ENCODE measurements around the gene ZBTB16. TPM values are rescaled to one million over a fixed set of nuclear protein-coding genes. Genes with fewer than 3 reads are reported as not detected.

Gene ZBTB16
- total RNA-seq, 1 experiment from 2014 or later: not detected

DNA sequence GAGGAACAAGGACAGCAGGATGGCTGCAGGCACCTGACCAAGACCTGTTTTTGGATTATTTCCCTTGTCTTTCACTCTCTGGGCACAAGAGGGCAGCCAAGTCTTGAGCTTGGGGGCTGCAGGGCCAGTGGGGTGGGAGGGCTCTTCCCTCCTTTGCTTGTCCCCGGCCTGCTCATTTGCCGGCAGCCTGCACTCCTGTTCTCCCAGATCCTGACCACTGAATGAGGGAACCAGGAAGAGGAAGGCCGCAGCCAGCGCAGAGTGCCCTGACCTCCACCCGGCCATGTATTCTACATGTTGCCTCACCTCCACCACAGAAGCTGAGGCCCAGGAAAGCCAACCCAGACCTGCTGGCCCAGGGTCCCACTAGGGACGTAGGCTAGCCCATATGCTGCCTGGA is 221.2 kb downstream of the ZBTB16 start:
- peak; percentile 89 for DNase-seq (ENCODE audit: low read depth)

DNA sequence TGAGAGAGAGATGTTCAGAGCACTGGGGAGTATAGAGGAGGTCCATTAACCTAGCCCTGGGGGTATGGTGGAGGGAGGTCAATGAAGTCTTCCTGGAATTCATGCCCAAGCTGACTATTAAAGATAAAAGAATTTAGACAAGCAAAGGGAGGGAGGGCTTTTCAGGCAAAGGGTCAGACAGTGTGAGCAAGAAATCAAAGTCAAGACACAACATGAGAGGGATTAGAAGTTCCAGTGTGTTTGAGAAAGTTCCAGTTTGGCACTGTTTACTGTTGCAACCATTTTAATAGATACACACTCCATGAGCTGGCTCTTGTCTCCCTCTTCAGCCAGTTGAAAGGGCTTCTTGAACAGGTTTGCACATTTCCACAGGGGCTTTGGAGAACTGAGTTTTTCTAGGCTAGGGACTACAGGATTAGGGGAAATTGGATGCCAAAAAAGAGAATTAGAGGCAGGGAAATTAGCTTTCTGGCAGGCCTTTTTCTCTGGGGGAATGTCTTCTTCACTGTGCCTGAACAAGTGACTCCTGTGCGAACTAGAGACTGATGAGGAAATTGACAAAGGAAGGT is 222.0 kb downstream of the ZBTB16 start:
- DNase-seq (ENCODE audit: low read depth): peak; percentile 39

DNA sequence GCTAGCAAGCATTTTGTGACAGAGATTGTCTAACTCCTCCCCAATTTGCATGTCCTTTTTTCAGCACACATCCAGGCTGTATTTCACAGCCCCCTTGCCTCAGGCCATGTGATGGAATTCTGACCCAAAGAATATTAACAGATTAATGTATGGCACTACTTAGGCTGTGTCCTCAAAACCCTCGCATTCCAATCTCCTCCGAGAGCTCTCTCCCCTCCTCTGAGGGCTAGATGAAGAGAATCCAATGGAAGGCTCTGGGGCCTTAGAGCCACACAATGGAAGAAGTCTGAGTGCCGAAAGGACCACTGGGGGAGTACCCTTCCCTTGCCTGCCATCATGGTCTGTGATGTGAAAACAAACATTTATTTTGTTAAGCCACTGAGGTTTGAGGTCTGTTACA is 223.0 kb downstream of the ZBTB16 start:
- DNase-seq (ENCODE audit: low read depth): no peak

DNA sequence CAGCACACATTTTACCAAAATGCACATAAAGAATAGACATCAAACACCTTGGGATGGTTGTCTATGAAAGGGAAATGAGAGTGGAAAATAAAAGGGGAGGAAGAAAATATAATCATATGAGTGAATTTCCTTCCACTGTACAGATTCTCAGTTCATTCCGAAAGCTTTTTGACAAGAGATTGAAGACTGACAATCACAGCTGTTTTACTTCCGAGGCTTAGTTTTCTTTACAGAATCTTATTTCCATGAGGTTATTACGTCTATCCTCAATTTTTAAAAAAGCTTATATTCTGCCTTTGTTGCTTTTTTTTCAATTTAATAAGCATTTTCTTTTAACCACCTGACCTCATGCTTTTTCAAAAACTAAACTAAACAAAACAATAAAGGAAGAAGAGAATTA is 223.9 kb downstream of the ZBTB16 start:
- no peak for DNase-seq (ENCODE audit: low read depth)

DNA sequence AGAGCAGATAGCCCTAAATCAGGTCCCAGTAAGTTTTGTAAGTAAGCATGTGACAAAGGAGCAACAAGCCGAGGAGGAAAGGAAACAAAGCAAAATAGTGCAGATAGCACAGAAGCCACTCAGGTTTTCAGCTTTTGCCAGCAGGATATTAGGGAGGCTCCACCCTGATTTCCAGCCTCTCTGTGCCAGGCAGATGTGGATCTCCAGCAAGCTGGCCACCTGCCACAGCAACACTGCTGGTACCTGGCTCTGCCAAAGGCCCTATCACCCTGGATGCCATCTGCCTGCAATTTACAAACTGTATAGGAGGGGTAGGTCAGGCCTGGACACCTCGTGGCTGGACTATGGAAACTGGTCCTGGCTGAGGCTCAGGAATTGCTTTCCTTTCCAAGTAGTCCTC is 224.5 kb downstream of the ZBTB16 start:
- DNase-seq (ENCODE audit: low read depth): no peak

DNA sequence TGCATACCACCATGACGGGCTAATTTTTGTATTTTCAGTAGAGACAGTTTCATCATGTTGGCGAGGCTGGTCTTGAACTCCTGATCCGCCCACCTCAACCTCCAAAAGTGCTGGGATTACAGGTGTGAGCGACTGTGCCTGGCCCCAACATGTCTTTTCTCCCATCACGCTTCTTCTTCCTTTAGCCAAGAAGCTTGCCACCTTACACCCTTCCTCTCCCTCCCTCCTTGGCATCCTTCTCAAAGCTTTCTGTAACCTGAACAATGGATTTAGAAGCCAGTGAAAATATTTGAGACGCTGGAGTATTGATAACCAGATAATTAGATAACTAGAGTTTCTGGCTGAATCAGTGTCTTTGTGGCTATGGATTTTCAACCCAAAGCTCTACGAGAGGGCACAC is 225.4 kb downstream of the ZBTB16 start:
- DNase-seq (ENCODE audit: low read depth): no peak

DNA sequence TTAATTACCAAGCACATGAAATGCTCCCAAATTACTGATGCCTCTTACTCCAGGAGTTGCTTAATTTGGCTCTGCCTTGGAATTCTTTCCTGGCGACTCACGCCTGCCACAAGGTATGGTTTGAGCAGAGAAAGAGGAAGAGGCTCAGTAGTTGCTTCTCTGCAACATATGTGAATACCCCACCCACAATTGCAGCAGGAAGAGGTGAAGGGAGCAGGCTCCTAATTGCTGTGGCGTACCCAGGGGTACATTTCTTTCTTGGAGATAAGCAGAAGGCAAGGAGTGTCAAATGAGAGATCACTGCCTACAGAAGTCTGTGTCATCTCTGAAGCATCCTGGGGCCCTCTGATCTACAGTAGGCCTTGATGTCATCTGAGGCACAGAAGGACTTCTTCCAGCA is 226.1 kb downstream of the ZBTB16 start:
- DNase-seq (ENCODE audit: low read depth): peak; percentile 45

DNA sequence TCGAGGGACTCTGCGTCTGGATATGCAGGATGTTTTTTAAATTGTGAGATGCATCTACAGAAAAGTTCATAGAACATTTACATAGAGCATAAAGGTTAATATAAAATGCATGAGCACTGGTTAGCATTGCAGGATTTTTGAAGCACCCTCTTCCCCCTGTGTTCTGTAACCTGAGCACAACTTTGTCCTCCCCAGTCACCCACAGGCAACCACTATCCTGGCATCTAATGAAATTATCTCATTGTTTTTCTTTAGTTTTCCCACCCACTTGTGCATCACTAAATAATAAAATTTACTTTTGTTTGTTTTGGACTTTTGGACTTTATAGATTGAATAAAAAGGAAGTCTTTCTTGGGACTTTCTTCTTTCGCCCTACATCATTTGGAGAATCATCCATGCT is 226.7 kb downstream of the ZBTB16 start:
- DNase-seq (ENCODE audit: low read depth): no peak

DNA sequence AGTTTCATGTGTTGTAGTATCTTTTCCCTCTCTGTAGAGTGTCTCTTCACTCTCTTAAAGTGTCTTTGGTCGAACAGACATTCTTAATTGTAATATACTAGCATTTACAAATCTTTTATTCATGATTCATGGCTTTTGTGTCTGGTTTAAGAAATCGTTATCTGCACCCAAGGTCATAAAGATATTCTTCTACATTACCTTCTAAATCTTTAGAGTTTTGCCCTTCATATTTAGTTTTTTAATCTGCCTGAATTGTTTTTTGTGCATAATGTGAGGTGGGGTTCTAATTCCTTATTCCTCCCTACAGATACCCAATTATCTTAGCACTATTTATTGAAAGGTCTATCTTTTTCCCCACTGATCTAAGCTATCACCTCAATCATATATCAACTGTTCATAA is 227.6 kb downstream of the ZBTB16 start:
- DNase-seq (ENCODE audit: low read depth): no peak

DNA sequence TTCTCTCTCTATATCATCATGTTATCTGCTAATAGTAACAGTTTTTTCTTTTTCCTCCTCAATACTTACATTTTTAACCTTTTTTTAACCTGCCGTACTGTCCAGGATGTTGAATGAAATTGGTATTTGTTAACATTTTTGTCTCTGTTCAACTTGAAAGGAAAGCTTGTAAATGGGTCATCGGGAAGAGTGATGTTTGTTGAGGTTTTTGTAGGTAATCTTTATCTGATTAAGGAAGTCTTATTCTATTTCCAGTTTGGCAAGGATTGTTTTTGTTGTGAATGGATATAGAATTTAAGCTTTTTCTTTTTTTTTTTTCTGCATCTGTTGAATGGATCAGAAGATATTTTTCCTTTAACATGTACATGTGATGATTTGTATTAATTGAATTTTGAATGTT is 228.6 kb downstream of the ZBTB16 start:
- DNase-seq (ENCODE audit: low read depth): no peak

DNA sequence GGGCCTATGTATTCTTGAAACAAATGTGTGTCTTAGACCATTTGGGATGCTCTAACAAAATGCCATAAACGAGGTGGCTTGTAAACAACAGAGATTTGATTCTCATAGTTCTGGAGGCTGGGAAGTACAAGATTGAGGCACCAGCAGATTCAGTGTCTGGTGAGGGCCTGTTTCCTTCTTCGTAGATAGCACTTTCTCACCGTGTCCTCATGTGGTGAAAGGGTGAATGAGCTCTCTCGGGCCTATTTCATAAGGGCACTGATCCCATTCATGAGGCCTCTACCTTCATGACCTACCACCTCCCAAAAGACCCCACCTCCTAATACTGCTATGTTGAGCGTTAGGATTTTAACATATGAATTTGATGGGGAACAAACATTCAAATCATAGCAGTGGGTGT is 230.3 kb downstream of the ZBTB16 start:
- no peak for DNase-seq (ENCODE audit: low read depth)

DNA sequence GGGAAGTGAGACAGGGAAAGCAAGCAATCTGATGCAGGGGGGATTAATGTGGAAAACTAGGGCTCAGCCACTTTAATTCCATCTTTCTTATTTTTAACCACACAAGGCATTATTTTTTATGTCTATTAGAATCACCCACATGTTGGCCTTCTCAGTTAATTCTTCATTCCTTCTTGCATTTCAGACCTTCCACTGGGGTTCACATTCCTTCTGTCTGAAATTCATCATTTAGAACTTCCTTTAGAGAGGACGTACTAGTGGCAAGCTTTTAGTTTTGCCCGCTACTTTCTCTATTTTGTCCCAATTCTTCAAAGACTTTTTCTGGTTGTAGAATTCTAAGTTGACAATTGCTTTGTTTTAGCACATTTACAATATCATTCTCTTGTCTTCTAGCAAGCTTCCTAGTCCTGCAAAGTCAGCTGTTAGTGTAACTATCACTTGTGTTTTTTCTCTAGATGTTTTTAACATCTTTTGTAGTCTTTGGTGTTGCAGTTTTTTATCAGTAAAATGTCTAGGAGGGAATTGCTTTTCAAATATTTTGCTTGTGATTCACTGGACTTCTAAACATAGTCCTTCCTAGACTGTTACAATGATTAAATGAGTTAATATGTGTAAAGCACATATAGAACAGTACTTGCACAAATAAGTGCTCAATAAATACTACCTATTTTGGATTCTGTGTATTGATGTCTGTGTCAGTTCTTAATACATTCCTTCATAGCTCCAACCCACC is 231.2 kb downstream of the ZBTB16 start:
- DNase-seq (ENCODE audit: low read depth): no peak

DNA sequence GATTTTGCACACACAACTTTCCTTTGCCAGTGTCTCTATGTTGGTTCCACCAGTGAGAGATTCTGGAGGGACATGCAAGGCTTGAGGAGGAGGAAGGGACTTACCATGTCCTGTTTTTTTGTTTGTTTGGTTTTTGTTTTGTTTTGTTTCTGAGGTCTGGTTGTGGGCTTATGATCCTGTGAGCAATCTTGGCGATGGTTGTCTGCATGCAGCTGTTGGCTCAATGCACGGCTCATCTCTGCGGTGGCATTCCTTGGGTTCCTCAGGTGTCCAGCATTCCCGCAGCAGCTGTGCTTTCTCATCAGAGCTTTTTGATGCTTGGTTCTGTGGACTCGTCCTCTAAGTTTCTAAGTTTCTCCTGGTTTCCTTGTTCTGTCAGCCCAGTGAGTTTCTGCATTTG is 231.9 kb downstream of the ZBTB16 start:
- peak; percentile 91 for DNase-seq (ENCODE audit: low read depth)

DNA sequence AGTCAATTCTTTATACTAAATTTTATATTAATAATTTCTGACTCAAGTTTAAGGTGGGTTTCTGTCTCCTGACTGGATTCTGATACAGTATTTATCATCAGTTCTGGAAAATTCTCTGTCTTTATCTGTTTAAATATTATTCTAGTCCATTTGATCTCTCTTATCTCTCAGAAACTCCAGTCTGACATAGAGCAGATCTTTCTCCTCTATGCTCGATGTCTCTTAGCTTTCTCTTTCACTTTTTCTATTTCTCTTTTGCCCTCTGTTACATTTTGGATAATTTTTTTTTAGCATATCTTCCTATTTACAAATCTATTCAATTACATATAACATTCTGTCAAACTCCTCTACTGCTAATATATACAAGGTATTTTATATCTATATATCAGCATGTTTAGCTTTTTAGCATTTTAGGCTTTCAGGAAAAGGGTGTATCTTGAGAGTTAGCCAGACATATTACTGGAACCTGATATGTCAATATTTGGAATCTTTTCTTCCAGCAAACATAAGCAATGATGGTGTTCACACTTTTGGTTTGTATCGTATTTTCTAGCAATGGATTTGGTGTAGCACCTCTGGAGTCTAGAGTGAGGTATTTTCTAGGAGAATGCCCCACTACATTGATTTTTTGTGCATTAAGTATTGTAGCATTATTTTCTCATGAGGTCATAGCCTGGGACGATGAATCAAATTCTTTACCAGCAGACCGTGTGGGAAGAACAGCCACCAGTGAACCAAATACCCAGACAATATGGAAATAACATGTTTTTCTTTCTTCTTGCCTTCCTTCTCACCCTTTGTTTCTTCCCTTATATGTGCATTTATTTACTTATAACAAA is 232.6 kb downstream of the ZBTB16 start:
- peak; percentile 77 for DNase-seq (ENCODE audit: low read depth)

DNA sequence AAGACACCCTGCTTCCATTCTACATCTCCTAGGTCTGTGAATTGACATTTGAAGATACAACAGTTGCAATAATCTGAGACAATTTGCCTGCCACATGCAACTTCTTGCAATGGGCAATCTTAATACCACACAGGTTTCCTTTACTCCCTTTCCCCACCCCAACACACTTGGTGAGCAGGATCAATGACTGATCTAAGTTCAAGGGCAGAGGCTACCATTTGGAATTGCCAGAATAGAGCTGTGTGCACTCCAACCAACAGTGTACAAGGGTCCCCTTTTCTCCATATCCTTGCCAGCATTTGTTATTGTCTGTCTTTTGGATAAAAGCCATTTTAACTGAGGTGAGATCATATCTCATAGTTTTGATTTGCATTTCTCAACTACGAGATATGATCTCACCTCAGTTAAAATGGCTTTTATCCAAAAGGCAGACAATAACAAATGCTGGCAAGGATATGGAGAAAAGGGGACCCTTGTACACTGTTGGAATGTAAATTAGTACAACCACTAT is 233.7 kb downstream of the ZBTB16 start:
- peak; percentile 53 for DNase-seq (ENCODE audit: low read depth)

DNA sequence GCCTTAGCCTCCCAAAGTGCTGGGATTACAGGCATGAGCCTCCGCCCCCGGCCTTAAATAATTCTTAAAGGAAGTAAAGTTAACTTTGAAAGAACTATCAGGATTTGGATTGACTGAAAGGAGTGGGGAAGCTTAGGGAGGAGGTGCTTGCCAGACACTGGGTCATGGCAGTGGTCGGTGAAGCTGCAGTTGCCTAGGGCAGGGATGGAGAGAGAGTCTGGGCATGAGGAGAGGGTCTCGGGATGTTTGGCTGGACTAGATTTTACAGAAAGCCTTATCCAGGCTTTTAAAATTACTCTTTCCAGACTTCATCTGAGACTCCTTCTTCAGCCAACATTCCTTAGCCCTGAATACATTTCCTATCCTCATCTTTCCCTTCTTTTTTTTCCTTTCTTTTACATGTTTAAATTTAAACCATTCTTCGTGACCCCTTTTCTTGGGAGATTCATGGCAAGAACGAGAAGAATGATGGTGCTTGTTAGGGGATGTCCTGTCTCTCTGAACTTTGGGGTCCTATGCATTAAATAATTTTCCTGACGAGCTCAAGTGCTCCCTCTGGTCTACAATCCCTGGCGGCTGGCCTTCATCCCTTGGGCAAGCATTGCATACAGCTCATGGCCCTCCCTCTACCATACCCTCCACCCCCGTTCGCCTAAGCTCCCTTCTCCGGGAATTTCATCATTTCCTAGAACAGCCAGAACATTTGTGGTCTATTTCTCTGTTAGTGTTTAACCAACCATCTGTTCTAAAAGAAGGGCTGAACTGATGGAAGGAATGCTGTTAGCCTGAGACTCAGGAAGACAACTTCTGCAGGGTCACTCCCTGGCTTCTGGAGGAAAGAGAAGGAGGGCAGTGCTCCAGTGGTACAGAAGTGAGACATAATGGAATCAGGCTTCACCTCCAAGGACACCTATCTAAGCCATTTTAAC is 236.4 kb downstream of the ZBTB16 start, which contains the start of gene NNMT:
NNMT (plus strand) TSS at position 724 of the 929 bp plus-strand sequence; CDS start at position 882, 158 bp downstream.
- peak; percentile 97 for DNase-seq (ENCODE audit: low read depth)

DNA sequence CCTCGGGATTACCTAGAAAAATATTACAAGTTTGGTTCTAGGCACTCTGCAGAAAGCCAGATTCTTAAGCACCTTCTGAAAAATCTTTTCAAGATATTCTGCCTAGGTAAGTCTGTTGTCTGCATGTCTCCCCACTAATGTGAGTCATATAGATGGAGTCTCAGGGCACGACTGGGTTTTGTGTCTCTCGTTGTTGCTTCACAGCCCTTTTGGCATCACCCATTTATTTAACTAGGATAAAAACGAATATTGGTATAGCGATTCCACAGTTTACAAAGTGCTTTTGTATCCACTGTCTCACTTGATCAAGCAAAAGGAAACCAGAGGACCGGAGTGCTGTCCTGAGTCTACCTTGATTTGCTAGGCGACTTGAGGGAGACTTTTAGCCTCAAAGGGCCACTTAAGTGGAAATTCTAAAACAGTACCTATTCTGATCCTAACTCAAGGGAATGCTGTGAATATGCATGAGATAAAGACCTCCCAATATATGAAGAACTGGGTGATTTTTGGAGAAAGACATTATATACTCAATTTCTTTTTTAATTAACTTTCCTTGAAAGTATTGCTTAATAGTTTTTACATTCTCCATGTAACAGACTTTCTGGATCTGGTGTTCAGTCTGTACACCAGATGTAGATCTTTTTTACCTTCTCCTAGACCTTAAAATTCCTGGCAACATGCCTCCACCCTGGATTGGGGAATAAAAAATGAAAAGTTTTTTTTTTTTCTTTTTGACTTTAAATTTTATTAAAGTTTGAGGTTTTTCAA is 237.3 kb downstream of the ZBTB16 start:
- no peak for DNase-seq (ENCODE audit: low read depth)

DNA sequence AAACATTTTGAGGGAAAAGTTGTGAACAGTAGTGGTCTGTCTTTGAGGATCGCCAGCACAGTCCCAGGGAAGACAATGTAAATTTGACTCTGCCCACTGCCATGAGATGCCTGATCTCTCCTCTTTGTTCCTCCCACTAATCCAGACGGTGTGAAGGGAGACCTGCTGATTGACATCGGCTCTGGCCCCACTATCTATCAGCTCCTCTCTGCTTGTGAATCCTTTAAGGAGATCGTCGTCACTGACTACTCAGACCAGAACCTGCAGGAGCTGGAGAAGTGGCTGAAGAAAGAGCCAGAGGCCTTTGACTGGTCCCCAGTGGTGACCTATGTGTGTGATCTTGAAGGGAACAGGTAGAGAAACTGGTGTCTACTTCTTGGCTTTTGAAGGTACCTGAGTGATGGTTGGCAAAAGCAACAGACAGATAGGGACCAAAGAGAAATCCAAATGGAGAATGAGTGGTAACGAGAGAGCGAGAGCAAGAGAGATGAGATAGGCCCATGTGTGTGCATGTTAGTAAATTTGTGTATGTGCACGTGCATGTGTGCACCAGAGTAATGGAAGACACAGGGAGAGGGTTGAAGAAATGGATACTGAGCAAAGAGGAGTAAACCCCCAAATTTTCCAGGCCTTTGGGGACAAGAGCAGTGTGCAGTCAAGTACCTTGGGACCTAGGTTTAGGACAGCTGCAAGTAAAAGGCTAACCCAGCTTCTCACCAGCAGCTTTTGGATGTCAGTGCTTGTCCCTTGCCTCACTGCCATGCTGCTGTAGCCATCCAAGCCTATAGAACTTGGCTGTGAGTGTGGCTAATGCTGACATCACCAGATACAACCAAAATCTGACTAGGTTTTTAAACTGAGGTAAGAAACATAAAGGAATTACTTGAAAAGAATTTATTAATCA is 238.5 kb downstream of the ZBTB16 start:
- DNase-seq (ENCODE audit: low read depth): no peak

DNA sequence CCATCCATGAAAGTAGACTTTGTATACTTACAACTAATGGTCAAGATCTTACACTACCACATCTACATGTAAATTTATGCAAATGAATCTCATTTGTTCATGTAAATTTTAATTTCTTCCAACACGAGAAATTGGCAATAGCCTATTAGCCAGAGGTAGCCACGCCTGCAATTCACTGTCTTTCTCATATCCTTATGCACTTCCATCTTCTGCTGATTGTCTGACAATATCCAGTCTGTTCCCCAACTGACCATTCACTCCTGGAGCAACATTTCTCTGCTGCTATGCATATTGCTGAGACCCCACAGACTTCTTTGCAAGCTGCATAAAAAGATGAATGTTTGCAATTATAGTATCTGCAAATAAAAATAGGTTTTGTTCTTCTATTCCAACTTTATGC is 239.2 kb downstream of the ZBTB16 start:
- DNase-seq (ENCODE audit: low read depth): no peak
